KBM-7 (cell line): ENCODE measurements around the gene LINC01488.

ENCODE experiments used
- DNase-seq: peaks from one replicate; pipeline ENCODE4 v3.0.0-alpha.2; 2015
- in situ Hi-C: fragments of 300-500 bp; cut with MboI; formaldehyde crosslinking; loops from 2 replicates; pipeline ENCODE4 v1.14.3; 2020; ENCODE audit warnings: low sequenced_read_pairs, low pct_unique_long_range_greater_than_20kb, mixed read lengths

The LINC01488 gene

GRCh38 chr11:69475141-69475865 is 6.2 kb upstream of the LINC01488 start:
- no peak for DNase-seq
- in situ Hi-C loops = no loop called here

GRCh38 chr11:69475866-69476471 is 5.5 kb upstream of the LINC01488 start:
- in situ Hi-C loops = no loop called here
- DNase-seq = no peak

- no peak for DNase-seq
- in situ Hi-C loops = no loop called here
Observed at GRCh38 chr11:69476509-69476961, 4.9 kb upstream of the LINC01488 start.

- in situ Hi-C loops = no loop called here
- DNase-seq = no peak
Observed at GRCh38 chr11:69477086-69477485, 4.4 kb upstream of the LINC01488 start.

- DNase-seq = no peak
- in situ Hi-C loops = no loop called here
Observed at GRCh38 chr11:69479591-69480271, 1.7 kb upstream of the LINC01488 start.

- no peak for DNase-seq
- in situ Hi-C loops = no loop called here
Observed at GRCh38 chr11:69480547-69481392, 693 bp upstream of the LINC01488 start.

GRCh38 chr11:69482322-69482721 is 859 bp downstream of the LINC01488 start:
- no peak for DNase-seq
- in situ Hi-C loops = no loop called here

- in situ Hi-C loops = no loop called here
- no peak for DNase-seq
Observed at GRCh38 chr11:69483170-69483569, 1.7 kb downstream of the LINC01488 start.

GRCh38 chr11:69483691-69484426 is 2.4 kb downstream of the LINC01488 start:
- no peak for DNase-seq
- in situ Hi-C loops = no loop called here

- in situ Hi-C loops = no loop called here
- no peak for DNase-seq
Observed at GRCh38 chr11:69484427-69485259, 3.2 kb downstream of the LINC01488 start.

GRCh38 chr11:69485337-69486041 is 4.0 kb downstream of the LINC01488 start:
- in situ Hi-C loops = no loop called here
- no peak for DNase-seq

- in situ Hi-C loops = no loop called here
Observed at GRCh38 chr11:69486056-69486772, 4.8 kb downstream of the LINC01488 start.

GRCh38 chr11:69486773-69487291 is 5.4 kb downstream of the LINC01488 start:
- in situ Hi-C loops = no loop called here
- no peak for DNase-seq

More at GRCh38 chr11:69486056-69486772, 4.8 kb downstream of the LINC01488 start:
- no peak for DNase-seq

- no peak for DNase-seq
- in situ Hi-C loops = no loop called here
Observed at GRCh38 chr11:69487391-69487790, 5.9 kb downstream of the LINC01488 start.

- in situ Hi-C loops = no loop called here
- DNase-seq = no peak
Observed at GRCh38 chr11:69487849-69488542, 6.5 kb downstream of the LINC01488 start.

GRCh38 chr11:69488543-69488940 is 7.1 kb downstream of the LINC01488 start:
- no peak for DNase-seq
- in situ Hi-C loops = no loop called here
